ENCODE data around the gene P2RX1.

GRCh38 chr17:3894911-3895343 lies 21.3 kb downstream of the P2RX1 start:
- no peak for TF ChIP-seq CTCF (IDR thresholded peaks at IDR 0.05)
- TF ChIP-seq EZH2 (IDR thresholded peaks at IDR 0.05; ENCODE audit: borderline replicate concordance, insufficient read depth, low read depth, low read length, poor library complexity, severe bottlenecking): no peak
